Islet precursor cell (in vitro differentiated cells): Measurements from ENCODE around the gene PELO.

Source experiments
- DNase-seq: peaks from one replicate; pipeline ENCODE4 v3.0.0-alpha.2; 2018

PELO gene

DNA sequence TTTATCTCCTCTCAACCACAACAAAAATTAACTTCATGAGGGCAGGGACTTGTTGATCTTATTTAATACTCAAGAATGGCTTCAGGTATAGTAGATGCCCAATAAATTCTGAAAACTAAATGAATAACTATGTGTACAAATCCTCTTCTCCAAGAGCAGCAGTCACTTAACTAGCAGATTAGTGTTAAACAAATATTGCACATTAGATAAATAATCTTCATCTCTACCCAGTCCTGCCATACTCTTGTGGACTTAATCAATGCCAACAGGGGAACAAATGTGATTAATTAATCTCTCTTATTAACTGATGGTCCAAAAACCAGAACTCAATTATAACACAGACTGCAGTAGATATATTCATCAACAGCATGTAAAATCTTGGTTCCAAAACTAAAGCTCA is 15.0 kb upstream of the PELO start:
- no peak for DNase-seq

DNA sequence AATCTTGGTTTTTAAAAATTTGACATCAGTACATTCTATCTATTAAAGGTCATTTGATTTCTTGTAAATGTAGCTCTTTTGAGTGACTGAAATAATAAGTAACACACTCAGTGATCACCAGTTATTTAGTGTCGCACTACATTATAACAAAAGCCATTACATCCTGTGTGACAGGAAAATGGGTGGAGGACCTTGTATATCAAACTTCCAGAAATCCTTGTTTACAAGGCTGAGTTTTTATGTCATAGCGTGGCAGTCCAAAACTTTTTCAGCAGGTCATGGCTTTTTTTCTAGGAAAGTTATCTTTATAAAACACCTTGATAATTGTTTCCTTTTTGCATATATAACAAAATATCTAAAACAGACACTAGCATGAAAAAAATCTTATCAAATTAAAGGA is 14.4 kb upstream of the PELO start:
- no peak for DNase-seq

DNA sequence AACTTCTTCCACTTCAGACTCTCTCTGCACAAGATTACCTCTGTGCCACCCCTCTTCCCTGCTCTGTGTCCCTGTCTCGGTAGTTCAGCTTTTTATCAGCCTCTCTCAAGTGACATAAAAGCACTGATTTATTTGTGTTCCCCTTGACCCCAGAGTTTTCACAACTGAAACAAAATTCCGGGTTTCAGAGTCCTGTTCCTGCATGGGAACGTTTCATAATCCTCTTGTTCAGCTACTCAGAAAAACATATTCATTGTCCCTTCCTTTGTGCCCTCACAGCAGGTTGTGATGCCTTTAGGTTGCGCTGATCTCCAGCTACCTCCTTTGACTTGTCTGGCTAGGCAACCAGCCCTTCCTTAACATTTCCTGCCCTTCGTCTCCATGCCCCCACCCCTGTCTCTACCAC is 13.7 kb upstream of the PELO start:
- no peak for DNase-seq

DNA sequence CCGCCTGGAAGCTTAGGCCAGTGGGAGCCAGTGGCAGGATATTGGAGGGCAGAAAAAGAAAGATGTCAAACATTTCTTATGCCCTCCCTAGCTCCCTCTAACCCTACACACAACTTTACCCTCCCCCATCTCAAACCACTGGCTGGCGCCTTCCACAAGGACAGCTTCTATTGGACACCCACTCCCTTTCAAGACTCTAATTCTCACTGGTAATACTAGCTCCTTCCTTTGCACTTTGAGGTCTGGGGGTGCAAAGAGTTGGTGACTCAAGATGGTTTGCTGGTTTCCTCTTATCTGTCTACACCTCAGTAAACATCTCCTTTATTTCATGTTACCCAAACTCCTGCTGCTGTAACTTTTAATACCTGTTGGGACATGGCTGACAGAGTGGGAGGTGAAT is 11.6 kb upstream of the PELO start:
- DNase-seq = no peak

DNA sequence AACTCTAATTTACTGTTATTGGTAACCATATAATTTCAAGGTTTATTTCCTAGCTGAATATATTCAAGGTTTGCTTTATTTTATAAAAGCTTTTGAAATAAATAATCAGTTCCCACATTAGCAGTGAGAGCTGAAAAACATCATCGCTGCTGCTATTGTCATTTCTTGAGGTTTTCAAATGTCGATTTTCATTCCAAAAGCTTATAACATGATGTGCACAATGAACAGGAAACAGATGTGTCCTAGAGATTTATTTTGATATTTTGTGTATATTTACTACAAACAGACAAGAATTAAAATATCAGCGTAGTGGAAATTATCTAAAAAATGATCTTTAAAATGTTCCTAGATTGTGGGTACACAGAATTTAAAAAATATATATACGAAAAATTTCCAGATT is 10.5 kb upstream of the PELO start:
- DNase-seq = no peak

DNA sequence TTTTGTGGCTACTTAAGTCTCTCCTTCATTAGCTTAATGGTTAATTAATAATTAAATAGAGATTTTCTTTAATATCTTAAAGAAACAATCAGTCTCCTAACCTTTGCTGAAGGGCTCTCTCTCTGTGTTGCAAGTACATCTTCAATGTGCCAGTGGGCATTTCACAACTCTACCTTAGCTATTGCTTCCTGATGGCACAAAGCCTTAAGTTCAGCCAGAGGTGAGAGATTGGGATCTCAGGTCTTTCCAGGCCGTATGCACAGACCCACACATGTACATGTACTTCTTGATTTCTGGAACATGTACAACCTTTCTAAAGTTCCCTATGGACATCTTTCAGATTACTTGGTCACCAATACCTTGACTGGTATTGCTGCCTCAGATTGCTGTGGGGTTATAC is 8.9 kb upstream of the PELO start:
- no peak for DNase-seq

DNA sequence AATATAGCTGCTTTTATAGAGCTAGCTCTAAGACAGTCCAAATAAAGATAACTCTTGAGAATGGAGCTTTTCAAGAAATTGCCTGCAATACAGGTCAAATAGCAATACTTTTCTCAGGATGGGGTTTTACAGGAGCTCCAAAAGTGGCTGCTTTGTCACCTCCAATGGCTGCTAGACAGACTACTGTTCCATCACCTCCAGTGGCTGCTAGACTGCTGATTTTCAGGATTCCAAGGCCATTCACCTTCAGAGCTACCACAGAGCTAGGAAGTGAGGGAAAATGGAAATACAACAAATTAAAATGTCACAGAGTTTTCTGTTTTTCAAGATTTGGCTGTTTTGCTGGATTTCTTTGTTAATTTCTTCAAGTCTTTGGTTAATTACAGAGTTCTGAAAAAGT is 8.5 kb upstream of the PELO start:
- DNase-seq = no peak

DNA sequence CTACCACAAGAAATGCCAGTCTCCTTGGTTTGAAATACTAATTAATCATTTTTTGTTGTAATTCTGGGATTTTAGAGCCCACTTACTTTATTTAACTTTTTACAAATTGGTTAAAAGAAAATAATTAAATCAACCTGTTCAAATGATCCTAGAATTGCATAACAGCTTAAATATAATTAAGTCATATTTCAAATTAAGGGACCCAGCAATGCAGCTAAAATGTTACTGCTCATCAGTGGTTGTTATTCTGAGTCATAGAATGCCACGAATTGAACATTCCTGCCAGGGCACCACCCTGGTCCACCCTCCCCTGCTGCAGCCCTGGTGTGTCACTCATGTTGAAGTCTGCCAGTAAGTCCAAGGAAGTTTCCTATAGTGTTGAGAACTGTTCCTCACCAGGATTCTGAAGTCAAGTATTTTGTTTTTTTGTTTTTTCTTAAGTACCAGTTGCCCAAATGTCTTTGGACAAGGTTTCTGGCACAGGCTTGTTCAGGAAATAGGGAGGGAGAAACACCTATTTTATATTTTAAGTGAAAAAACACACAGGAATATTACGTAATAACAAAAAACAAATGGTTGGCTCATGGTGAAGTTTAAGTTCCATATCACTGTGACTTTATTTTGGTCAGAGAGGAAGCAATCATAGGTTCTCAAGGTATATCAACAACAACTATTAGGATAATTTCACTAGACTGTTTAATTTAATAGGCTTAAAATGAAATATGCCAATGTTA is 4.3 kb upstream of the PELO start:
- no peak for DNase-seq

DNA sequence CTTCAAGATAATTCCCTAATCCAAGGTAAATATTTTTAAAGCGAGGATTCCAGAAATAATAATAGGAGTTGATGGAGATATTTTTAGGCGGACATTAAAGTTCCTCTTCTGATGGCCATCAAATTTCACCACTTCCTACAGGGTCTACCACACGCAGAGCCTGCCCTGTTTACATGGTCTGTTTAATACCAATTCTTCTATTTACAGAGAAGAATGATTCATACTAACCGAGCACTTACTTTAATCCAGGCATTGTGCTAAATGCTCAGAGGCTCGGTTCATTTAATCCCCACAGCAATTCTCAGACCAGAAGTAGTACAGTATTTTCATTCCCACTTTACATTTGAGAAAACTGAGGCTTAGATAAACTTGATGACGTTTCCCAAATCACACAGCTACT is 3.0 kb upstream of the PELO start:
- no peak for DNase-seq

DNA sequence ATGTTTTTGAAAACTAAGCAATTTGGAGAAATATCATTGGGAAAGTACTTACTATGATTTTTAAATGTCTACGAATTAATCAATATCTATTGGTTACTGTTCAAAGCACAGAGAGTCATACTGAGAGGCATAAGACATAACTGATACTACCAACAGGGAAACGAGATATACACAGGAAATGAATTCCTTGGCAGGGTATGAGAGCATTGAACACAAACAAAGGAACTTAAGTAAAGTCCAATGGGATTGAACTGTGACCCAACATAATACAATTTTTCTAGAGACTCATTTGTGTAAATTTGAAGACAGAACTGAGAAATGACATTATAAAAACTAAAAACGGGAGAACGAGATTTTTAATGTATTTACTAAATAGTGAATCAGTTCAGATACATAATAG is 1.3 kb upstream of the PELO start:
- DNase-seq = no peak

DNA sequence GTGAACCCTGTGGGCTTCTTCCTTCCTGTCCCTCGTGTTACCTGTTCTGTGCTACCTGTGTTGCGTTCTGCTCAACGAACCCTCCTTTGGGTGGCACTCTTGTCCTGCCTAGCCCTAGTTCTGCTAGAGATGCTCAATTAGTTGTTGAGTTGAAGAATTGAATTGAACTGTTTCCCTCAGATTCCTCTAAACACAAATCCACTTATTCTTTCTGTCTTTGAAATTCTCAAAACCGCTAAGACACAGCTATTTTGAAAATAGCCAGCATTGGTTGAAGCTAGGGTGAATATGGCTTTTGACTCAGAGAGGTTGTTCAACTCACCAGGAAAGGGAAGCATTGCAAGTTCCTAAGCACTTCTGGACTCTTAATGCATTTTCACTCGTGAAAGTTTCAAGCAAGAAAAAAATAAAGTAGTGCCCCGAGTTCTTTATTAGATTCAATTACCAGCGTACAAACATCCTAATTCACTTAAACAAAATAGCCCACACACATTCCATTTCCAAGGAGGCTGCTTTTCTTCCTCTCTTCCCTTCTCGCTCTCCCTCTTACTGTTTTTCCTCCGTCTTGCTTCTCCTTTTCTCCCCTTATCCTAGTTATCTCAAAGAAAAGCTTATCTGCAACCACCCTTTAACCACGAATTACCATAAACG is 642 bp upstream of the PELO start:
- no peak for DNase-seq

DNA sequence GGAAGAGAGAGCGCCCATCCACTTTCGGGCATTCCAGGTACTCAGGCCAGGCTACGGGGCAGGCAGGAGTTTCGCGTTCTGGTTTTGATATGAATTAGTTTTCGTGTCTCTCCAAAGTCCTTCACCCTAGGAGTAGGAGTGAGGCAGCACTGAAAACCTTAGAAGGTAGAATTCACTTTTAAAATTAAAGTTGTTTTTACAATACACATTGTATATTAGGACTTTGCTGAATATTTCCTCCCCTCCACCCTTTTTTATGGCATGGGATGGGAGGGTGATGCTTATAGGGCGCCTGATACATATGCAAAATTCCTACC is 747 bp downstream of the PELO start:
- DNase-seq = no peak

DNA sequence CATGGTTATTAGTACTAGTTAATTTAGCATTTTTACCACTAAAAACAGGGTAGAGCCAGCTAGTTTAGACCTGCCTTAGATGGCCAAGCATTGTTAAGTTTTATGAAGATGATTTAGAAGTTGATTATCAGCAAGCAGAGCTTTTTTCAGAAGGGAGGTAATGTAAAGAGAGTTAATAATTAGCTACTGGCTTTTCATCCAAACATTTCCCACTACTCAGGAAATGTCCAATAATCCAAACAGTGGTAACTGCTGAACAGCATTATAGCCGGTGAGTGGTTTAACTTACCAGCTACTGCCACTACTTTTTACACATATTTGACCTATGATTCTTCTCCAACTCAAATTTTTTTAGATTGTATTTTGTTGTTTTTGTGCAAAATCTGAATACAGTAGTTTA is 1.7 kb downstream of the PELO start:
- no peak for DNase-seq

DNA sequence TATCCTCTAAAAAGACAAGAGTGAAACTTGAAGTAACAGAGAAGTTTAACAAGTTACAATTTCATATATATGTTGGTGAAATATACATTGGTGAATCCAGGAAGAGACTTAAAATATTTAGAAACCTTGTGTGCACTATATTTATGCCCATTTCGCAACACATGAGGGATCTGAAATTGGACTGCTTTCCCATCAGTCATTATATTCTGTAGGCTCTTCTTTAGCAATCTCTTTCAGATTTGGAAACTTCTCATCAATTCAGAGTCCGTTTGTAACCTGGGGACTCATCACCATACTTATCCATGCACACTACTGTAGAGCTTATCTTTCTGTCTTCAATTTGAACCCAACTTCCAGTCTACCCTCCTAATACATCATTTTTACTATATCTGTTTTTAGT is 2.1 kb downstream of the PELO start:
- no peak for DNase-seq

DNA sequence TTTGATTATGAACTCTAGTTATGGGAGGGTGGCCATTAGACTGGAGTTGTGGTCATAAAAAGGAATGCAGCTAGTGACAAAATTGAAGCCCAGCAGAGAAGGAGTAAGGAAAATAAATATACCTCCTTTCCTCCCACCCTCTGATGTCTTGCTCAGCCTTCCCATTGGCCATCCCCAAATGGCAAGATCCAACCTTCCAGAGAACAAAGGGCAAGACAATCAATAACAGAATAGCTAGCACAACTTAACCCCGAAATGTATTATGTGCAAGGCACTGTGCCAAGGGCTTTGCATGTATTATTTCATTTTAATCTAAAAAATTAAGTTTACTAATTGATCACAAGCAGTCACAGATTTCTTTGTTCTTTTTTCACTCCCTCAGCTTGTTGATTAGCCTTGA is 3.6 kb downstream of the PELO start:
- DNase-seq = no peak

DNA sequence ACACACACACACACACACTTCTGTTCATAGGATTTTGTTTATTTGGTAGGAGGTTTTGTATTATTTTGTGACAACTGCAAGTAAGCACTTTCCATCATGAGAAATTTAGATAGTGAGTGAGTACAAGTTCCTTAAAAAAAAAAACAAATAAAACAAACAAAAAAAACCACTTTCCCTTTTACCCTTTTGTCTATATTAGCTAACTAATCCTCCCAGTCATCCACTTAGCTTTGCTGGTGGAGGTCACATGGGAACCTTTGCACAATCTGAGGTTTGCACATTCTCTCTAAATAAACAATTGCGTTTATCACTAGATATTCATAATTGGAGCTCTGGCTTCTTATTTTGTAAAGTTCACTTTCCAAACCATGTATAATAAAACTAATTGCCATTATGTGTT is 6.8 kb downstream of the PELO start:
- no peak for DNase-seq

DNA sequence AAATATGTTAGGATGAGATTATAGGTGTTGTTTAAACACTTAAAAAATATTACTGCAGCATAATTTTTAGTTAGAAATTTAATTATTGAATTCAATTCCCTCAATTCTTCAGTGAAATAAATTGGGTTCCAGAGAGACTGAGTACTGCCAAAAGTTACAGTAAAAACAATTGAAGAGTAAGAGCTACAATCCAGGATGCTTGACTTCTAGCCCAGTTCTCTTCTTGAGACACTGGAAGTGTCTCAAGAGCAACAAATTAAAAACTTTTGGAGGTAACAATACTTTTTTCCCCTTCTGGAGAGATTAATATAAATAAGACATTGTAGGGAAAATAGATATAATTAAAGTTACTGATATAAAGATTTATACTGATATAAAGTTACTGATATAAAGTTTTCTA is 8.3 kb downstream of the PELO start:
- no peak for DNase-seq

DNA sequence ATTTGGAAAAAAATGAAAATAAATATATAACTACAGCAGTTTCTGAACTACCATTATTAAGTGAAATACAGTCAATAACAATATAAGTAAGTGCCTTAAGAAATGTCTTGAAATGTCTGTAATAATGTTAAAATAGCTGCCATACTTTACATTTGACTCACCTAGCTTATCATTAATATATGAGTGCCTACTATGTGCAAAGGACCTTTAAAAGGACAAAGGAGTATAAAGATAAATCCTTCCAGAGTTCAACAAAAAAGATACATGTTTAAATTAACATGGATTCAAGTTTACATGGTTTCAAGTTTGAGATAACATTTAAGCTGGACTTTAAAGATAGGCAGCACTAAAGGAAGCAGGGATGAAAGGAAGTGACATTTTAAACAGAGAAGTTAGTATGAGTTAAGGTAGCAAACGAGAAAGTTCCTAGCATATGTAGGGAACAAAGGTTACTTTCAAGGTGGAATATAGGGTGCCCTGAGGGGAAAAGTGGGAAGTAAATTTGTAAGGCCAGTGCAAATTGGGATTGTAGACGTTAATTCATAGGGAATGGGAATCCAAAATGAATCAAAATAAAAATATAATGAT is 8.9 kb downstream of the PELO start:
- no peak for DNase-seq

DNA sequence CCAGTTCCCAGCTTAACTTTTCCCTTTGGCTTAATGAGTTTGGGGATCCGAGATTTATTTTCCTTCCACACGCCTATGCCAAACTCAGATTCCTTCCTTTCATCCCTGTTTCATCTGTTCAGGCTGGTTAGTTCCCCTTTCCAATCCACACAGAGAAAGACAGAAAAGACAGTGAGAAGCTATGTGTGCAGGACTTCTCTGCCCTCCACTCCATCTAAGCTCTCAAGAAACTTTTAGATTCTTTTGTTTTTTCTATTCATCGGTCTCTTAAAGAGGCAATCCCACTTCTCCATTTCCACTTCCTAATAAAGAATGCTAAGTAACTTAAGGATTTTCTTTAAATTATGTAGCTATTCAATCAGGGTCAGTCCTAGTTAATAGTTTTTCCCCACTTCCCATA is 11.2 kb downstream of the PELO start:
- DNase-seq = no peak

DNA sequence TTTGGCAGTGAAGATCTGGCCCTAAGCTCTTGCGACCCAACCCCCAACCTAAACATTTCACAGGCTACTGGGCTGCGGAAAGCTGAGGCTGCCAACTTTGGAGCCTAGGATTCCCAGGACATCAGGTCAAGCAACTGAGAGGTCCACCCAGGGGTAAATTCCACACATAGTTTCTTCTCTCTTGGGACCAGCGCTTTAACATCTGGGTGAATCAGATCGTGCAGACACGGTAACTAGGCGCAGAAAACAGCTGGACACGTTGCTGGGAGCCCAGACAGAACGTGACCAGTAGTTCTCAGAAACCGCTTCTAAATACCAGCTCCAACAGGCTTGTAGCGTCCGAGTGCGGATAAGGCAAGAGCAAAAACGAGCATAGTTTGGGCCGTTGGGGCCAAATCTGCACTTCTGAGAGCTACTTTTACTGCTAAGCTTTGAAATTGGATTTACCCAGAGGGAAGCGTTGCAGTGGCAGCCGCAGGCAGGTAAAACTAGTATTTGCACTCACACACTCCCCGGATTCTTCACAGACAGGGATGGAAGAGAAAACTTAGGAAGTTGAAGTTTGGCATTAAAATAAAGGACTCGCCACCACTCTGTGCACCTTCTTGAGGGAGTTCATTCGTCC is 11.8 kb downstream of the PELO start:
- peak; percentile 93 for DNase-seq

DNA sequence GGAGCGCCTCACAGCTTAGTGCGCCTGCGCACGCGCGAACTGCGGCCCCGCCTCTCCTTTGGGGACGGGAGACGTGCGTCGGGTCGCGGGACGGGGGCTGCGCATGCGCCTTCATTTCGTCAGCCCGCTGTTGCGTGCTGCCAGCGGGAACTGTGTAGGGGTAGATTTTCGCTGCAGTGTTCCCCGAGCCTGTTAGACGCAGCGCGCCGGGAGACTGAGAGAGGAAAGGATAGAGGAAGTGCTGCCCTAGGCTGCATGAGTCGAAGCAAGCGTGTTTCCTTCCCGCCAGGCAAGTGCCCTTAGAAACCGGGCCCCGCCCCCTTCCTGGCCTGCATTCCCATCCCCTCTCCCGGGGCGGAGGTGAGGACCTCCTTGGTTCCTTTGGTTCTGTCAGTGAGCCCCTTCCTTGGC is 12.3 kb downstream of the PELO start:
- peak; percentile 97 for DNase-seq

DNA sequence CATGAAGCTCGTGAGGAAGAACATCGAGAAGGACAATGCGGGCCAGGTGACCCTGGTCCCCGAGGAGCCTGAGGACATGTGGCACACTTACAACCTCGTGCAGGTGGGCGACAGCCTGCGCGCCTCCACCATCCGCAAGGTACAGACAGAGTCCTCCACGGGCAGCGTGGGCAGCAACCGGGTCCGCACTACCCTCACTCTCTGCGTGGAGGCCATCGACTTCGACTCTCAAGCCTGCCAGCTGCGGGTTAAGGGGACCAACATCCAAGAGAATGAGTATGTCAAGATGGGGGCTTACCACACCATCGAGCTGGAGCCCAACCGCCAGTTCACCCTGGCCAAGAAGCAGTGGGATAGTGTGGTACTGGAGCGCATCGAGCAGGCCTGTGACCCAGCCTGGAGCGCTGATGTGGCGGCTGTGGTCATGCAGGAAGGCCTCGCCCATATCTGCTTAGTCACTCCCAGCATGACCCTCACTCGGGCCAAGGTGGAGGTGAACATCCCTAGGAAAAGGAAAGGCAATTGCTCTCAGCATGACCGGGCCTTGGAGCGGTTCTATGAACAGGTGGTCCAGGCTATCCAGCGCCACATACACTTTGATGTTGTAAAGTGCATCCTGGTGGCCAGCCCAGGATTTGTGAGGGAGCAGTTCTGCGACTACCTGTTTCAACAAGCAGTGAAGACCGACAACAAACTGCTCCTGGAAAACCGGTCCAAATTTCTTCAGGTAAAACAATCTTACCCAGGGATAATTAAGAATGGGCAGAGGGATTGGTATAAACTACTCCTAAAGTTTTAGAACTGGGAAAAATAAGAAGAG is 12.9 kb downstream of the PELO start:
- DNase-seq = peak; percentile 90

DNA sequence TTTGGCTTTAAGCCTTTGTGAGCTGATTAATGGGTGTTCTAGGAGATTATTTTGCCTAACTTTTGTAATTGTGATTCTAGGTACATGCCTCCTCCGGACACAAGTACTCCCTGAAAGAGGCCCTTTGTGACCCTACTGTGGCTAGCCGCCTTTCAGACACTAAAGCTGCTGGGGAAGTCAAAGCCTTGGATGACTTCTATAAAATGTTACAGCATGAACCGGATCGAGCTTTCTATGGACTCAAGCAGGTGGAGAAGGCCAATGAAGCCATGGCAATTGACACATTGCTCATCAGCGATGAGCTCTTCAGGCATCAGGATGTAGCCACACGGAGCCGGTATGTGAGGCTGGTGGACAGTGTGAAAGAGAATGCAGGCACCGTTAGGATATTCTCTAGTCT is 13.6 kb downstream of the PELO start:
- DNase-seq = peak; percentile 59
